GM12878 (cell line): ENCODE data around the gene SFXN2. TPM values are rescaled to one million over a fixed set of nuclear protein-coding genes. Genes with fewer than 3 reads are reported as not detected.

Experiments used
- ATAC-seq: fragments of 200-7000 bp; cut with Tn5 transposase; 3 replicates; pipeline ENCODE4 v1.9.1; 2020; ENCODE audit warnings: mild to moderate bottlenecking, moderate library complexity
- BruUV-seq: library from RNA; stranded (reverse); fragments of 400-500 nt; replicated peaks from 2 replicates; lab custom pipeline; 2021; lab: Mats Ljungman, UMichigan
- CTCF ChIA-PET: fragments of 300-600 bp; sonication (Branson Sonifier 250); formaldehyde crosslinking; extraction: SDS; loops from one replicate; lab custom pipeline; 2021; ENCODE audit warnings: inconsistent platforms; lab: Yijun Ruan, JAX
- POLR2A ChIA-PET: fragments of 350-600 bp; formaldehyde crosslinking; extraction: SDS; loops from one replicate; lab custom pipeline; 2021; ENCODE audit warnings: inconsistent platforms; lab: Charles Lee
- RAD21 ChIA-PET: fragments of 300-600 bp; sonication (Branson Sonifier 250); formaldehyde crosslinking; loops from one replicate; lab custom pipeline; 2023; ENCODE audit warnings: antibody characterized with exemption; ENCODE audit not compliant: unreplicated experiment; lab: Charles Lee
- SMC1A ChIA-PET: fragments of 300-600 bp; sonication (Branson Sonifier 250); formaldehyde crosslinking; loops from one replicate; lab custom pipeline; 2023; ENCODE audit not compliant: unreplicated experiment, uncharacterized antibody; lab: Charles Lee
- DNase-seq: peaks from one replicate; pipeline ENCODE4 v3.0.0-alpha.2; 2011; ENCODE audit warnings: low read depth, low spot score
- FAIRE-seq: peaks from 3 replicates; lab custom pipeline; 2011; peaks lifted over from hg19 to GRCh38; lab: Jason Lieb, UNC
- H2AFZ ChIP-seq: 2 replicates; pipeline ENCODE4 v1.6.0; 2011; ENCODE audit warnings: low read depth, low read length, control low read depth; ENCODE audit not compliant: control insufficient read depth
- H3K27ac ChIP-seq: 2 replicates; pipeline ENCODE4 v1.5.1; 2011; ENCODE audit warnings: control low read depth; ENCODE audit not compliant: control insufficient read depth, insufficient read depth
- H3K27me3 ChIP-seq, 2 experiments: replicated peaks in 1 of 2; 2 replicates each; pipeline versions ENCODE4 v1.6.0 to v1.6.1; 2011; ENCODE audit warnings: low read length in 1 of 2; ENCODE audit not compliant: control insufficient read depth in 2 of 2, insufficient read depth in 2 of 2
- H3K36me3 ChIP-seq, 2 experiments: 2 replicates each; pipeline ENCODE4 v1.5.1; 2011; ENCODE audit warnings: low read length in 1 of 2; ENCODE audit not compliant: control insufficient read depth in 2 of 2, insufficient read depth in 2 of 2
- H3K4me1 ChIP-seq: 2 replicates; pipeline ENCODE4 v1.6.1; 2011; ENCODE audit warnings: mild to moderate bottlenecking, low read length, moderate library complexity, mixed read lengths; ENCODE audit not compliant: control insufficient read depth, insufficient read depth
- H3K4me2 ChIP-seq: 2 replicates; pipeline ENCODE4 v1.6.0; 2011; ENCODE audit warnings: control low read depth; ENCODE audit not compliant: control insufficient read depth, insufficient read depth
- H3K4me3 ChIP-seq: fragments of 200-600 bp; sonication (generic); 2 replicates; pipeline ENCODE4 v1.5.1; 2016
- H3K79me2 ChIP-seq: 2 replicates; pipeline ENCODE4 v1.6.0; 2011; ENCODE audit warnings: low read length; ENCODE audit not compliant: control insufficient read depth, insufficient read depth
- H3K9ac ChIP-seq: 2 replicates; pipeline ENCODE4 v1.8.0; 2011; ENCODE audit warnings: low read length, control low read depth, mixed read lengths; ENCODE audit not compliant: control insufficient read depth, insufficient read depth
- H3K9me3 ChIP-seq: replicated peaks from 3 replicates; pipeline ENCODE4 v1.5.1; 2011; ENCODE audit warnings: mild to moderate bottlenecking, low read length; ENCODE audit not compliant: control insufficient read depth, insufficient read depth
- H4K20me1 ChIP-seq: 2 replicates; pipeline ENCODE4 v1.6.0; 2011; ENCODE audit not compliant: control insufficient read depth, insufficient read depth
- BCL3 ChIP-seq: IDR thresholded peaks from 2 replicates; pipeline ENCODE4 v1.6.1; 2011; ENCODE audit warnings: borderline replicate concordance, low read depth, mild to moderate bottlenecking, moderate library complexity, low read length; ENCODE audit not compliant: insufficient read depth, poor library complexity, severe bottlenecking
- ELK1 ChIP-seq: IDR thresholded peaks from 2 replicates; pipeline ENCODE4 v1.6.1; 2012; ENCODE audit warnings: low read depth, low read length, improper control_type of control experiment
- HDAC2 ChIP-seq: fragments of 200-600 bp; sonication (generic); IDR thresholded peaks from 2 replicates; pipeline ENCODE4 v1.6.1; 2017
- HDAC6 ChIP-seq: fragments of 200-600 bp; sonication (generic); IDR thresholded peaks from one replicate; pipeline ENCODE4 v1.8.0; 2017; ENCODE audit warnings: antibody characterized with exemption; ENCODE audit not compliant: unreplicated experiment
- IRF4 ChIP-seq: IDR thresholded peaks from 2 replicates; pipeline ENCODE4 v1.6.1; 2011; ENCODE audit warnings: low read depth, low read length
- KAT2A ChIP-seq: conservative IDR thresholded peaks from 2 replicates; pipeline ENCODE4 v1.6.1; 2011; ENCODE audit warnings: low read depth, low read length; ENCODE audit not compliant: control insufficient read depth
- MAX ChIP-seq: IDR thresholded peaks from 2 replicates; pipeline ENCODE4 v1.6.1; 2012; ENCODE audit warnings: low read depth, low read length, improper control_type of control experiment
- MTA3 ChIP-seq: IDR thresholded peaks from 2 replicates; pipeline ENCODE4 v1.6.1; 2012; ENCODE audit warnings: low read length, inconsistent platforms, borderline replicate concordance
- MYB ChIP-seq: fragments of 150-350 bp; IDR thresholded peaks from 2 replicates; pipeline ENCODE4 v1.6.1; 2014; ENCODE audit warnings: mild to moderate bottlenecking, low read depth, low read length, borderline replicate concordance
- NFXL1 ChIP-seq: fragments of 450-650 bp; IDR thresholded peaks from 2 replicates; pipeline ENCODE4 v1.6.1; 2017; ENCODE audit warnings: antibody characterized with exemption, mild to moderate bottlenecking, borderline replicate concordance
- NFYA ChIP-seq: IDR thresholded peaks from 2 replicates; pipeline ENCODE4 v1.6.1; 2011; ENCODE audit warnings: low read depth, mild to moderate bottlenecking, low read length, improper control_type of control experiment, borderline replicate concordance
- NR2F1 ChIP-seq: fragments of 450-650 bp; conservative IDR thresholded peaks from 2 replicates; pipeline ENCODE4 v1.6.1; 2017; ENCODE audit warnings: mild to moderate bottlenecking
- POLR2AphosphoS2 ChIP-seq: IDR thresholded peaks from 2 replicates; pipeline ENCODE4 v1.6.1; 2011; ENCODE audit warnings: low read depth, mild to moderate bottlenecking, low read length, improper control_type of control experiment, moderate library complexity
- SIN3A ChIP-seq: IDR thresholded peaks from 2 replicates; pipeline ENCODE4 v1.6.1; 2012; ENCODE audit warnings: low read depth, low read length, improper control_type of control experiment
- YBX1 ChIP-seq: fragments of 450-650 bp; IDR thresholded peaks from 2 replicates; pipeline ENCODE4 v1.6.1; 2016; ENCODE audit warnings: antibody characterized with exemption
- ZNF384 ChIP-seq: IDR thresholded peaks from 2 replicates; pipeline ENCODE4 v1.6.1; 2012; ENCODE audit warnings: low read depth, mild to moderate bottlenecking, low read length, improper control_type of control experiment, borderline replicate concordance
- ZSCAN29 ChIP-seq: fragments of 450-650 bp; IDR thresholded peaks from 2 replicates; pipeline ENCODE4 v1.6.1; 2017; ENCODE audit warnings: mild to moderate bottlenecking, moderate library complexity
- WGBS: methylation state at CpG from one replicate; pipeline ENCODE4 v1.1.6; 2016; ENCODE audit warnings: low lambda C conversion rate; ENCODE audit not compliant: insufficient replicate concordance, insufficient coverage; ENCODE audit errors: missing lambda C conversion rate; 5-methylcytosine and 5-hydroxymethylcytosine counted together
- in situ Hi-C: fragments of 300-500 bp; cut with MboI; formaldehyde crosslinking; loops from 9 replicates; pipeline ENCODE4 v1.14.3; 2018; ENCODE audit warnings: mixed read lengths
- intact Hi-C: fragments of 100-400 bp; cut with micrococcal nuclease; formaldehyde crosslinking; loops from one replicate; pipeline ENCODE4 v1.14.2; 2022; ENCODE audit not compliant: unreplicated experiment
- polyA plus RNA-seq, 11 experiments: library from polyadenylated mRNA; depleted of rRNA in 4 of 11; unstranded in 6 of 11; stranded (reverse) in 5 of 11; fragments of >200 nt; fragmentation: Nextera tagmentation in 4 of 11; fragmentation: Illumina TruSeq in 1 of 11; extraction: Ambion mirVana in 4 of 11; extraction: Trizol in 1 of 11; gene quantifications; 1 replicate in 1 of 11; 2 replicates in 10 of 11; pipeline versions ENCODE4 v1.2.1 to v1.2.3, GENCODE V29; 2011 to 2016; ENCODE audit warnings: inconsistent platforms in 2 of 11, missing spikeins in 2 of 11, low read depth in 1 of 11
- total RNA-seq, 4 experiments: library from RNA; depleted of rRNA in 3 of 4; stranded (reverse); fragments of >200 nt in 3 of 4; fragmentation: Illumina TruSeq in 1 of 4; extraction: Trizol in 1 of 4; gene quantifications; 2 replicates each; pipeline versions ENCODE4 v1.2.1 to v1.2.3, GENCODE V29; 2013 to 2021

Gene SFXN2
- total and polyA plus RNA-seq, 10 of the 15 experiments (the other 5 are each of a cell fraction or from before 2014, with no cell fraction given): 8.8 to 22.5 (median 18.5) TPM

- TF ChIP-seq ELK1 (no peak), MTA3 (no peak), MAX (no peak), POLR2AphosphoS2 (no peak), ZNF384 (no peak)
Observed at GRCh38 chr10:102781090-102781920, 66.9 kb downstream of the SFXN2 start (continued).

- ChIA-PET POLR2A (interaction anchor here (0.6 kb wide), 2 partner anchors 24 to 204 kb away, joined by 3 read pairs; no protein-coding TSS in a partner anchor), CTCF (interaction anchor here (0.8 kb wide), 1 partner anchor 28 kb away, joined by 3 read pairs; no protein-coding TSS in a partner anchor), SMC1A (no interaction called here), RAD21 (no interaction called here)
- no peaks in the 10 kb centered on the region; the same call in none of the 2 replicates for H3K79me2 ChIP-seq
- no peak overlapping the region for H3K9ac ChIP-seq
- no peaks in the 10 kb centered on the region for H3K9me3 ChIP-seq
- intact Hi-C loops (no loop called here), in situ Hi-C loops (no loop called here)
- 99% methylated on average over 5 of the region's 6 CpGs for WGBS
- TF ChIP-seq SIN3A (no peak), MYB (no peak), ZSCAN29 (no peak), BCL3 (no peak), HDAC2 (no peak), NR2F1 (no peak), NFXL1 (no peak), IRF4 (no peak), KAT2A (no peak), HDAC6 (no peak), YBX1 (no peak), NFYA (no peak)
- H3K36me3 ChIP-seq: peaks cover 0 to 4% of the 10 kb centered on the region in 2 experiments; a peak in 1 of 4 replicates
- H2AFZ ChIP-seq: no peak overlapping the region
- no peak overlapping the region for H3K27ac ChIP-seq
- ATAC-seq (no peak), FAIRE-seq (no peak), DNase-seq (no peak)
- H3K4me2 ChIP-seq: no peak overlapping the region
- no peaks in the 10 kb centered on the region for H3K4me1 ChIP-seq
- H4K20me1 ChIP-seq: no peaks in the 10 kb centered on the region
- H3K4me3 ChIP-seq: no peak overlapping the region
- H3K27me3 ChIP-seq: no peaks in the 10 kb centered on the region
- no TSS peak for BruUV-seq
Observed at GRCh38 chr10:102781921-102782557, 67.6 kb downstream of the SFXN2 start.
